Measurements from ENCODE around the gene TRIM66. TPM values are rescaled to one million over a fixed set of nuclear protein-coding genes. Genes with fewer than 3 reads are reported as not detected.

The TRIM66 gene
- total and polyA plus RNA-seq, 2 experiments from 2014 or later, result 1.0 to 3.3 TPM

GRCh38 chr11:8612522-8612921 is 69.9 kb downstream of the TRIM66 start:
- Mint-ChIP-seq H3K27me3 (ENCODE audit: insufficient read depth, low read depth, poor library complexity) (peaks cover 14% of the 10 kb centered on the region), H3K27ac (no peak overlapping the region), H3K36me3 (ENCODE audit: low read depth) (no peaks in the 10 kb centered on the region; the same call in 2 of the 3 replicates), H3K4me3 (no peak overlapping the region), H3K4me1 (peaks cover 3% of the 10 kb centered on the region; the same call in 2 of the 3 replicates), H3K9me3 (no peaks in the 10 kb centered on the region; the same call in 2 of the 3 replicates)
- H3K4me2 ChIP-seq, result no peak overlapping the region
- H3K9me2 ChIP-seq (ENCODE audit: insufficient read depth), result no peaks in the 10 kb centered on the region
- no peaks in the 10 kb centered on the region for H3K4me1 ChIP-seq (ENCODE audit: insufficient read depth)
- H4K20me1 ChIP-seq (replicated peaks; ENCODE audit: insufficient read depth), result no peaks in the 10 kb centered on the region
- no peak overlapping the region for H3K4me3 ChIP-seq
- H3K27ac ChIP-seq (ENCODE audit: low read depth), result no peak overlapping the region
- TF ChIP-seq NANOG (IDR thresholded peaks at IDR 0.05; ENCODE audit: borderline replicate concordance) (no peak), JUNB (IDR thresholded peaks at IDR 0.05; ENCODE audit: unreplicated experiment) (no peak), CTCF (conservative IDR thresholded peaks at IDR 0.05; ENCODE audit: low read depth in 2 of 2) (no peak), EZH2 (IDR thresholded peaks at IDR 0.05; ENCODE audit: low read depth, unreplicated experiment) (no peak), ETS1 (IDR thresholded peaks at IDR 0.05) (no peak), POLR2AphosphoS5 (IDR thresholded peaks at IDR 0.05; ENCODE audit: low read depth) (no peak), ZNF331 (CRISPR knock-in tag; IDR thresholded peaks at IDR 0.05; ENCODE audit: low read depth) (no peak), STAT1 (IDR thresholded peaks at IDR 0.05; ENCODE audit: unreplicated experiment) (no peak), EZH2phosphoT487 (IDR thresholded peaks at IDR 0.05; ENCODE audit: unreplicated experiment) (no peak), ZNF114 (CRISPR knock-in tag; IDR thresholded peaks at IDR 0.05) (no peak), CREB1 (CRISPR knock-in tag; IDR thresholded peaks at IDR 0.05; ENCODE audit: low read depth) (no peak)
- no peaks in the 10 kb centered on the region for H3K36me3 ChIP-seq (ENCODE audit: insufficient read depth)
- no peak overlapping the region for H2AFZ ChIP-seq
- H3K27me3 ChIP-seq (ENCODE audit: insufficient read depth), result no peaks in the 10 kb centered on the region
- DNase-seq (ENCODE audit: low spot score) (no peak), ATAC-seq (no peak)
- no peaks in the 10 kb centered on the region for H3F3A ChIP-seq (replicated peaks; ENCODE audit: low read depth)
- H3K79me2 ChIP-seq (replicated peaks; ENCODE audit: insufficient read depth), result no peaks in the 10 kb centered on the region

- no peak overlapping the region for H2AFZ ChIP-seq
- peaks cover 3% of the 10 kb centered on the region; the same call in 2 of the 3 replicates for H3K4me1 Mint-ChIP-seq
- ATAC-seq, result peak; percentile 58
- H4K20me1 ChIP-seq (replicated peaks; ENCODE audit: insufficient read depth), result no peaks in the 10 kb centered on the region
- H3K27me3 ChIP-seq (ENCODE audit: insufficient read depth), result no peaks in the 10 kb centered on the region
- no peak overlapping the region for H3K27ac Mint-ChIP-seq
- no peaks in the 10 kb centered on the region for H3K79me2 ChIP-seq (replicated peaks; ENCODE audit: insufficient read depth)
- H3K36me3 Mint-ChIP-seq (ENCODE audit: low read depth), result no peaks in the 10 kb centered on the region; the same call in 2 of the 3 replicates
- peak; percentile 49 for DNase-seq (ENCODE audit: low spot score)
- H3K4me1 ChIP-seq (ENCODE audit: insufficient read depth), result no peaks in the 10 kb centered on the region
- no peak overlapping the region for H3K4me3 Mint-ChIP-seq
- no peaks in the 10 kb centered on the region for H3K9me2 ChIP-seq (ENCODE audit: insufficient read depth)
- TF ChIP-seq ETS1 (IDR thresholded peaks at IDR 0.05) (no peak), ZNF331 (CRISPR knock-in tag; IDR thresholded peaks at IDR 0.05; ENCODE audit: low read depth) (no peak), EZH2phosphoT487 (IDR thresholded peaks at IDR 0.05; ENCODE audit: unreplicated experiment) (no peak), JUNB (IDR thresholded peaks at IDR 0.05; ENCODE audit: unreplicated experiment) (no peak), ZNF114 (CRISPR knock-in tag; IDR thresholded peaks at IDR 0.05) (no peak), CTCF (conservative IDR thresholded peaks at IDR 0.05; ENCODE audit: low read depth in 2 of 2) (no peak)
- H3K27me3 Mint-ChIP-seq (ENCODE audit: insufficient read depth, low read depth, poor library complexity), result peaks cover 14% of the 10 kb centered on the region
- H3K27ac ChIP-seq (ENCODE audit: low read depth), result no peak overlapping the region
- H3F3A ChIP-seq (replicated peaks; ENCODE audit: low read depth), result no peaks in the 10 kb centered on the region
- H3K9me3 Mint-ChIP-seq, result no peaks in the 10 kb centered on the region; the same call in 2 of the 3 replicates
- H3K36me3 ChIP-seq (ENCODE audit: insufficient read depth), result no peaks in the 10 kb centered on the region
- H3K4me3 ChIP-seq, result no peak overlapping the region
- no peak overlapping the region for H3K4me2 ChIP-seq
Observed at GRCh38 chr11:8610532-8611116, 71.8 kb downstream of the TRIM66 start.
